K562 (cell line): ENCODE results near the gene ATG4D. TPM values are rescaled to one million over a fixed set of nuclear protein-coding genes. Genes with fewer than 3 reads are reported as not detected.

Source experiments
- CHD4 ChIP-seq: fragments of 200-600 bp; sonication (generic); IDR thresholded peaks from 3 replicates; pipeline ENCODE4 v1.6.1; 2012; ENCODE audit warnings: low read depth, mild to moderate bottlenecking, mixed read lengths, low read length, inconsistent platforms; ENCODE audit not compliant: insufficient read depth, insufficient replicate concordance, poor library complexity, severe bottlenecking
- ETV1 ChIP-seq: fragments of 450-650 bp; conservative IDR thresholded peaks from 2 replicates; pipeline ENCODE4 v1.6.1; 2016; ENCODE audit warnings: missing genetic modification characterization, control low read depth, low read depth, missing compliant biosample characterization
- FOXA3 ChIP-seq, 2 experiments: fragments of 450-650 bp in 1 of 2; sonication (generic) in 1 of 2; formaldehyde crosslinking; IDR thresholded peaks in 1 of 2; conservative IDR thresholded peaks in 1 of 2; 2 replicates each; pipeline versions ENCODE4 v1.4.0 to v1.8.0; 2020 to 2022; ENCODE audit warnings: mild to moderate bottlenecking in 2 of 2, missing genetic modification reagents in 1 of 2
- HLTF ChIP-seq: fragments of 450-650 bp; IDR thresholded peaks from 2 replicates; pipeline ENCODE4 v1.6.1; 2016
- HMG20B ChIP-seq: fragments of 250-450 bp; sonication (Bioruptor Pico); IDR thresholded peaks from 2 replicates; pipeline ENCODE4 v1.5.0; 2021; ENCODE audit warnings: mild to moderate bottlenecking
- L3MBTL2 ChIP-seq: fragments of 450-650 bp; IDR thresholded peaks from 2 replicates; pipeline ENCODE4 v1.6.1; 2016; ENCODE audit warnings: mild to moderate bottlenecking, moderate library complexity
- MCM7 ChIP-seq, 2 experiments: fragments of 450-650 bp; IDR thresholded peaks; 2 replicates each; pipeline ENCODE4 v1.6.1; 2016 to 2018
- PTBP1 ChIP-seq: fragments of 200-400 bp; formaldehyde crosslinking; IDR thresholded peaks from 2 replicates; pipeline ENCODE4 v1.6.1; 2017; ENCODE audit warnings: low read depth, low read length
- SMARCA5 ChIP-seq: fragments of 450-650 bp; IDR thresholded peaks from 2 replicates; pipeline ENCODE4 v1.6.1; 2016
- SREBF2 ChIP-seq: sonication (generic); formaldehyde crosslinking; IDR thresholded peaks from 2 replicates; pipeline ENCODE4 v1.4.0; 2020; ENCODE audit warnings: mild to moderate bottlenecking, missing genetic modification reagents
- TFAM ChIP-seq: fragments of 250-450 bp; sonication (Bioruptor Pico); conservative IDR thresholded peaks from 2 replicates; pipeline ENCODE4 v1.5.0; 2021; ENCODE audit warnings: mild to moderate bottlenecking, moderate library complexity
- ZBTB8A ChIP-seq: fragments of 450-650 bp; IDR thresholded peaks from 2 replicates; pipeline ENCODE4 v1.6.1; 2018; ENCODE audit warnings: mild to moderate bottlenecking, moderate library complexity; ENCODE audit not compliant: partially characterized antibody
- ZNF165 ChIP-seq: fragments of 250-450 bp; sonication (Bioruptor Pico); IDR thresholded peaks from 2 replicates; pipeline ENCODE4 v1.4.0; 2020; ENCODE audit warnings: borderline replicate concordance
- ZNF586 ChIP-seq: fragments of 450-650 bp; formaldehyde crosslinking; conservative IDR thresholded peaks from 2 replicates; pipeline ENCODE4 v1.4.0; 2020; ENCODE audit warnings: mild to moderate bottlenecking, moderate library complexity
- polyA plus RNA-seq, 8 experiments: library from polyadenylated mRNA; depleted of rRNA in 4 of 8; stranded (reverse) in 5 of 8; unstranded in 3 of 8; fragments of >200 nt; fragmentation: Nextera tagmentation in 2 of 8; fragmentation: Illumina TruSeq in 1 of 8; extraction: Ambion mirVana in 2 of 8; extraction: Trizol in 1 of 8; gene quantifications; 2 replicates each; pipeline versions ENCODE4 v1.2.1 to v1.2.3, GENCODE V29; 2011 to 2014; ENCODE audit warnings: inconsistent platforms in 1 of 8, missing spikeins in 1 of 8
- total RNA-seq, 7 experiments: library from RNA; depleted of rRNA in 6 of 7; stranded (reverse); fragments of >200 nt in 6 of 7; fragmentation: Illumina TruSeq in 2 of 7; extraction: Trizol in 2 of 7; gene quantifications; 2 replicates each; pipeline versions ENCODE4 v1.2.1 to v1.2.3, GENCODE V29; 2011 to 2021; ENCODE audit warnings: low replicate concordance in 1 of 7
- TF ChIP-seq, protein P1 (sequence below), 2 experiments: IDR thresholded peaks; 2 replicates each; pipeline ENCODE4 v1.6.1; 2011; ENCODE audit warnings: borderline replicate concordance in 1 of 2, control low read depth in 1 of 2, low read depth in 1 of 2, low read length in 1 of 2, mild to moderate bottlenecking in 1 of 2, mixed read lengths in 1 of 2, moderate library complexity in 1 of 2; ENCODE audit not compliant: insufficient read depth in 1 of 2, insufficient read length in 1 of 2, poor library complexity in 1 of 2, severe bottlenecking in 1 of 2; ENCODE audit errors: extremely low read depth in 1 of 2
- TF ChIP-seq, protein P2 (sequence below): fragments of 250-450 bp; sonication (Bioruptor Pico); IDR thresholded peaks from 2 replicates; pipeline ENCODE4 v1.5.0; 2021
- TF ChIP-seq, protein P3 (sequence below): fragments of 250-450 bp; sonication (Bioruptor Pico); IDR thresholded peaks from 2 replicates; pipeline ENCODE4 v1.4.0; 2020; ENCODE audit warnings: borderline replicate concordance
- TF ChIP-seq, protein P4 (sequence below): fragments of 450-650 bp; IDR thresholded peaks from 2 replicates; pipeline ENCODE4 v1.6.1; 2017; ENCODE audit warnings: antibody characterized with exemption, mild to moderate bottlenecking

The ATG4D gene
- total and polyA plus RNA-seq, 9 of the 15 experiments (the other 6 are each of a cell fraction or from before 2014, with no cell fraction given): 0.51 to 66.1 (median 22.9) TPM

DNA sequence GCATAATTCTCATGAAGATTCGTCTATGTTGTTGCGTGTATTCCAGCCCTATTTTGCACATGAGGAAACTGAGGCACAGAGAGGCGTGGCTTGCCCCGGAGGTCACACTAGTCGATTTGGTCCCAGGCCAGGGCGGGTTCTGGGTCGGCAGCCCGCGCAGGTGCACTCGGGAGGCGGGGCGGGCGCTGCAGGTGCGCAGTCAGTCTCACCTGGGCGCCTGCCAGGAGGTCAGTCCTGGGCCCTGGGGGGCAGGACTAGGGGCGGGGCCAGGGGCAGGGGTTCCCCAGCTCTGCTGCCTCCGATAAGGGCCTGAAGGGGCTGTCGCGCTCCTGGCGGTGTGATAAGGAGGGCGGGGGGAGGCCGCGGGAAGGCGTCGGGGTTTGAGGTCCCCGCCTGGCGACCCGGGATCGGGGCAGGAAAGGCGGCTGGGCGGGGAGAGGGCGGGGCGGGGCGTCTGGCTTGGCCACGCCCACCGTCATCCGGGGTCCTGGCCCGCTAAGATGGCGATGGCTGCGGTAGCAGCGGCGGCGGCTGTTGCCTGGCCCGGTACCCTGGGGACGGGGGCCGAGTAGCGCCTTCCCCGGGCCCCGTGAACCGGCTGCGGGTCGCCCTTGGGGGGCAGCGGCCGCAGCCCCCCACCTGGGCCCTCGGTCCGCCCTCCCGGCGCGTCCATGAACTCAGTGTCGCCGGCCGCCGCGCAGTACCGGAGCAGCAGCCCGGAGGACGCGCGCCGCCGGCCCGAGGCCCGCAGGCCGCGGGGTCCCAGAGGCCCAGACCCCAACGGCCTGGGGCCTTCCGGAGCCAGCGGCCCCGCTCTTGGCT is at the start of gene ATG4D (continued):
- no peak for TF ChIP-seq ZBTB8A
- TF ChIP-seq PTBP1: 0 out of 2 replicates have a peak, but pooled peaks have one; percentile 42
- TF ChIP-seq TFAM: no peak
- 0 out of 2 replicates have a peak, but pooled peaks have one; percentile 27 for TF ChIP-seq HLTF
- TF ChIP-seq, protein P1, sequence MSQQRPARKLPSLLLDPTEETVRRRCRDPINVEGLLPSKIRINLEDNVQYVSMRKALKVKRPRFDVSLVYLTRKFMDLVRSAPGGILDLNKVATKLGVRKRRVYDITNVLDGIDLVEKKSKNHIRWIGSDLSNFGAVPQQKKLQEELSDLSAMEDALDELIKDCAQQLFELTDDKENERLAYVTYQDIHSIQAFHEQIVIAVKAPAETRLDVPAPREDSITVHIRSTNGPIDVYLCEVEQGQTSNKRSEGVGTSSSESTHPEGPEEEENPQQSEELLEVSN (IDR thresholded peaks at IDR 0.05; ENCODE audit: borderline replicate concordance in 1 of 2, extremely low read depth in 1 of 2, insufficient read depth in 1 of 2, insufficient read length in 1 of 2, low read depth in 1 of 2, low read length in 1 of 2, poor library complexity in 1 of 2, severe bottlenecking in 1 of 2): peak in 1 of 2 experiments; percentile 15
- no peak for TF ChIP-seq ZNF586 (CRISPR knock-in tag)
- TF ChIP-seq ZNF165 (CRISPR knock-in tag): no peak
- TF ChIP-seq, protein P2, sequence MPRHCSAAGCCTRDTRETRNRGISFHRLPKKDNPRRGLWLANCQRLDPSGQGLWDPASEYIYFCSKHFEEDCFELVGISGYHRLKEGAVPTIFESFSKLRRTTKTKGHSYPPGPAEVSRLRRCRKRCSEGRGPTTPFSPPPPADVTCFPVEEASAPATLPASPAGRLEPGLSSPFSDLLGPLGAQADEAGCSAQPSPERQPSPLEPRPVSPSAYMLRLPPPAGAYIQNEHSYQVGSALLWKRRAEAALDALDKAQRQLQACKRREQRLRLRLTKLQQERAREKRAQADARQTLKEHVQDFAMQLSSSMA (CRISPR knock-in tag): no peak
- TF ChIP-seq CHD4: peak; percentile 73
- no peak for TF ChIP-seq MCM7 (IDR thresholded peaks at IDR 0.05)
- TF ChIP-seq, protein P3, sequence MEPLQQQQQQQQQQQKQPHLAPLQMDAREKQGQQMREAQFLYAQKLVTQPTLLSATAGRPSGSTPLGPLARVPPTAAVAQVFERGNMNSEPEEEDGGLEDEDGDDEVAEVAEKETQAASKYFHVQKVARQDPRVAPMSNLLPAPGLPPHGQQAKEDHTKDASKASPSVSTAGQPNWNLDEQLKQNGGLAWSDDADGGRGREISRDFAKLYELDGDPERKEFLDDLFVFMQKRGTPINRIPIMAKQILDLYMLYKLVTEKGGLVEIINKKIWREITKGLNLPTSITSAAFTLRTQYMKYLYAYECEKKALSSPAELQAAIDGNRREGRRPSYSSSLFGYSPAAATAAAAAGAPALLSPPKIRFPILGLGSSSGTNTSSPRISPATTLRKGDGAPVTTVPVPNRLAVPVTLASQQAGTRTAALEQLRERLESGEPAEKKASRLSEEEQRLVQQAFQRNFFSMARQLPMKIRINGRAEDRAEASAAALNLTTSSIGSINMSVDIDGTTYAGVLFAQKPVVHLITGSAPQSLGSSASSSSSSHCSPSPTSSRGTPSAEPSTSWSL (CRISPR knock-in tag): no peak
- TF ChIP-seq L3MBTL2: no peak
- TF ChIP-seq ETV1: no peak
- TF ChIP-seq FOXA3 (CRISPR knock-in tag; conservative IDR thresholded peaks at IDR 0.05 in 1 of 2, IDR thresholded peaks at IDR 0.05 in 1 of 2): no peak
- TF ChIP-seq HMG20B (CRISPR knock-in tag): no peak
- TF ChIP-seq, protein P4, sequence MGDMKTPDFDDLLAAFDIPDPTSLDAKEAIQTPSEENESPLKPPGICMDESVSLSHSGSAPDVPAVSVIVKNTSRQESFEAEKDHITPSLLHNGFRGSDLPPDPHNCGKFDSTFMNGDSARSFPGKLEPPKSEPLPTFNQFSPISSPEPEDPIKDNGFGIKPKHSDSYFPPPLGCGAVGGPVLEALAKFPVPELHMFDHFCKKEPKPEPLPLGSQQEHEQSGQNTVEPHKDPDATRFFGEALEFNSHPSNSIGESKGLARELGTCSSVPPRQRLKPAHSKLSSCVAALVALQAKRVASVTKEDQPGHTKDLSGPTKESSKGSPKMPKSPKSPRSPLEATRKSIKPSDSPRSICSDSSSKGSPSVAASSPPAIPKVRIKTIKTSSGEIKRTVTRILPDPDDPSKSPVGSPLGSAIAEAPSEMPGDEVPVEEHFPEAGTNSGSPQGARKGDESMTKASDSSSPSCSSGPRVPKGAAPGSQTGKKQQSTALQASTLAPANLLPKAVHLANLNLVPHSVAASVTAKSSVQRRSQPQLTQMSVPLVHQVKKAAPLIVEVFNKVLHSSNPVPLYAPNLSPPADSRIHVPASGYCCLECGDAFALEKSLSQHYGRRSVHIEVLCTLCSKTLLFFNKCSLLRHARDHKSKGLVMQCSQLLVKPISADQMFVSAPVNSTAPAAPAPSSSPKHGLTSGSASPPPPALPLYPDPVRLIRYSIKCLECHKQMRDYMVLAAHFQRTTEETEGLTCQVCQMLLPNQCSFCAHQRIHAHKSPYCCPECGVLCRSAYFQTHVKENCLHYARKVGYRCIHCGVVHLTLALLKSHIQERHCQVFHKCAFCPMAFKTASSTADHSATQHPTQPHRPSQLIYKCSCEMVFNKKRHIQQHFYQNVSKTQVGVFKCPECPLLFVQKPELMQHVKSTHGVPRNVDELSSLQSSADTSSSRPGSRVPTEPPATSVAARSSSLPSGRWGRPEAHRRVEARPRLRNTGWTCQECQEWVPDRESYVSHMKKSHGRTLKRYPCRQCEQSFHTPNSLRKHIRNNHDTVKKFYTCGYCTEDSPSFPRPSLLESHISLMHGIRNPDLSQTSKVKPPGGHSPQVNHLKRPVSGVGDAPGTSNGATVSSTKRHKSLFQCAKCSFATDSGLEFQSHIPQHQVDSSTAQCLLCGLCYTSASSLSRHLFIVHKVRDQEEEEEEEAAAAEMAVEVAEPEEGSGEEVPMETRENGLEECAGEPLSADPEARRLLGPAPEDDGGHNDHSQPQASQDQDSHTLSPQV: no peak
- TF ChIP-seq SREBF2: no peak
- peak; percentile 60; the same call in 1 of the 2 replicates for TF ChIP-seq SMARCA5
